HG02759 (cell line): ENCODE data around the gene KIAA2012.
A peak's percentile ranks its signal among the peaks of the same experiment; 100 is the strongest.

Source experiments
- ATAC-seq: cut with Tn5 transposase; IDR thresholded peaks from one replicate; pipeline ENCODE4 v1.9.1; 2021; ENCODE audit warnings: mild to moderate bottlenecking, moderate library complexity; ENCODE audit not compliant: unreplicated experiment

KIAA2012 gene

DNA sequence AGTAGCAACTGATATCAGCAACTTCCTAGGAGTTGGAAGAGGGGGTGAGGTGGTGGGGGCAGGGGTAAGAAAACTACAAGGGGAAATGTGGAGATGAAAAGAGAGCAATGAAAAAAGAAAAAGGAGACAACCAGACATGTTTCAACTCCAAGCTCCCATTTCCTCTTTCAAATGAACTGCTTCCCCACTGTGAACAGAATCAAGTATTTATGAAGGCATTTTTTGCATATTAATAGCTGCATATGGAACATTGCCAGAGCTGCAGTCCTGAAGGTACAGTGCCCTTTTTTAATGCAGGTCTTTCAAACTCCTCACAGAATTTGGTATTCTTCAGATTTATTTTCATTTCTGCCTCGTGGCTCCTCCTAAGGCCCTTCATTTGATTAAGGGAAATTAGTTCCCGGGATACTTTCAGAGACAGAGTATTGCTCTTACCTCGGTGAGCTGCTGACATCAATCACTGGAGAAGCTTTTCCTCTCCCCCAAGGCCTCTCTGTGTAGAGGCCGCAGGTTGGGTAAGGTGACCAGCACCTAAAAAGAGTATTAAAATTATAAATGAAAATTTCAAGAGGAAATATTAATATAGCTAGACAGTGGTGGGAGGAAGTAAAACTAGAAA, 68.4 kb downstream of the KIAA2012 start:
- ATAC-seq = no peak

GRCh38 chr2:202142540-202142939, 69.5 kb downstream of the KIAA2012 start:
- no peak for ATAC-seq

GRCh38 chr2:202147775-202148174, 74.7 kb downstream of the KIAA2012 start:
- ATAC-seq = no peak

DNA sequence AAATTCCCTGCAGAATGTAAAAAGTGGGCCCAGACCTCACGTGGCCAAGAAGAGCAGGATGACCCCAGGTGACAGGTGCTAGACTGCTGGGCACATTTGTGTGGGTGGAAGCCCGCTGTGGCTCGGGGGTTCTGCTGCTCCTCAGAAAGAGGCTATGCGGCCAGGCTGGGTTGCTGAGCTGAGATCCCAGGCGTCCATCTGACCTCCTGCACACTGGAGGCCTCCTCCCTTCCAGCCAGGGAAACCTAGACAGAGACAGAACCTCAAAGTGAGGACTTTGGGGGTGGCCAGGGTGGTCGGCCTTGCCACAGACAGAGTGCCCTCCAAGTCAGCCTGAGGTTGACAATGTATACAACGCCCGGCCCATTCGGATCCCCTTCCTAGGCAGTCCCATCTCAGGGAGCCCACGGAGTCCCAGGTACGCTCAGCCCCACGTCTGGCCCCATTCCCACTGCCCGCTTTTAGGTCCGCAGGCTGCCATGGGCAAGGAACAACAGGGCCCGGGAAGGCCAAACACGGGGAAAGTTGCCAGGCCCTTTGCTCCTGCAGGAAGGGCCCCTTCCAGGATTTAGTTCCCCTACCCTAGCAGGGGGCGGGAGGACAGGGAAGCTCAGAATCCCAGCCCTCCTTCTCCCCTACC, 75.6 kb downstream of the KIAA2012 start:
- ATAC-seq = no peak

DNA sequence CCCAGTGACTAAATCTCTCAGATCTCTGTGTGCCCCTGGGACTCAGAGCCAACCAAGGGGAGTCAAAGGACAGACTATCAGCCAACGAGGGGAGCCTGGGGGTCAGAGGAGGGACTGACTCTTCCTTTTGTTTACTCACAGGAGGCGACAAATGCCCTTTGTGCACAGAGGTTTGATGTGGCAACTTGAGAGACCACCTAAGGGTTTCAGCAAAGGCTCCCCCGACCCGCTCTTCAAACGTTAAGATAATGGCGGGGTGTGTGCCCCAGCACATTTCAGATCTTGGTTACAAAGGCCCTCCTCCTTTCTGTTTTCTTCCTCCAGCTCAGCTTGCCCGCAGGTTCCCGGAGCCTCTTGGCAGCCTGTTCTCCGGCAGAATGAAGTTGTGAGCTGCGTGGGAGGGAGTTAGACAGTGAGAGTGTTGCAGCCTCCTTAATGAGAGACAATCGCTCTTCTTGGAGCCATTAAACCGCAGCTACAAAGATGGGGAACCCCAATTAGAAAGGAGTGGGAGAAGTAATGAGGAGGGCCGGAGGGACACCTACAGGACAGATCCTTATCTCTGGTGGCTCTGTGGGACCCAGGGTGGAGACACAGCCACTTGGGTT, 76.2 kb downstream of the KIAA2012 start:
- no peak for ATAC-seq

- ATAC-seq = no peak
These were observed 76.9 kb downstream of the KIAA2012 start for GRCh38 chr2:202149936-202150335.

DNA sequence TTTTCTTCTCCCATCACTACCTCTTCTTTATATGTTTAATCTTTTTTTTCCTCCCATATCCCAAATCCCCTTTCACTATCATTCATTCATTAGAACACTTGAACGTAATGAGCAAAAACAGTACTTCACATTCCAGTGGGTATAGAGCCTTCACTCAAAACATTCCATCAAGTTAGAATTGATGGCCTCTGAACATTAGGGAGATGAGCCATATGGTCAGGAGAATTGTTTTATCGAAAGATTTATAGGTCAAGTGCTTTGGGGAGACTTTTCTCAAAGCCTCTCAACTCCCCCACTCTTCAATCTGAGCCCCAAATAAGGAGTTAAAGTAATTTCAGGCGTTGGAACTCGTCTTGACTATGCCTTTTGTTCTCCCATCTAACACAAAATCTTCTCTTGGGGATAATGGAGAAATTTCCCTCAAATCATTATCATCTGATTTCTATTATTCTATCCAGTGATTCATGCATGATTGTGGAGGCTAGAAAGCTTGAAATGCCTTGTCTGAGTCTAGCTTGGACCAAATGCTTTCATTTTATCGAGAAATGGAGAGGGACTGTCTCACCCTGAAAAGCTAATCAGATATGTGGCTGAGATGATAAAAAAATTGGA, 79.2 kb downstream of the KIAA2012 start:
- no peak for ATAC-seq

- no peak for ATAC-seq
These were observed 81.6 kb downstream of the KIAA2012 start for GRCh38 chr2:202154613-202155012.

DNA sequence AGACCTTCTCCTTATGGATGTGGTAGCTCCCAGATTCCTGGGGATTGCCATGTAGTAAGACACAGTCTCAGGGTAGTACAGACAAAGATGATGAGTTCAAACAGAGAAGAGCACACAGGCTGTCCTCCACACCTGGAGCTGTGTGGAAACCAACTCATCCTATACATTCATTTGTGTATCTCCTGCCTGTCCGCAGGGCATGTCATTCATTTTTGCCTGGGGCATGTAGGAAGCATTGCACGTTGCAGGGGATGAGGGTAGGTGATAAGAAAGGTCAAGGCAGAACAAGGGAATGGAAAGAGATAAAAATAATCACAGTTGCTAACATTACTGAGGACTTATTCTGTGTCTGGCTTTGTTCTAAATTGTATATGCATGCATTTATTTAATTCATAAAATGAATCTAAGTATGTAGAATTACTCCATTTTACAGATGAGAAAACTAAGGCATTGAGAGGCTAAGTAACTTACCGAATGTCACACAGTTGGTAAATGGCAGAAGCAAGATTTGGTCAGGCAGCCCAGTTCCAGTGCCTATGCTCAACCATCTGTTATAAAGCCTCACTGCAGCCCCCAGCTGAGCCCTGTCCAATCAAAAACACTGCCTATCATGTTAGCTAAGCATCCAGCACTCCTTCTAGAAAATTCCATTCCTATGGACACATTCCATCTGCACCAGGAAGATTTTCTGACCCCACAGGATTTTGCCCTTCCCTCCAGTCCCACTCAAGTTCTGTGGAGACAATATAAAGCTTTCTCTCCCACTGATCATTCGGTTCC, 84.3 kb downstream of the KIAA2012 start:
- ATAC-seq = no peak

DNA sequence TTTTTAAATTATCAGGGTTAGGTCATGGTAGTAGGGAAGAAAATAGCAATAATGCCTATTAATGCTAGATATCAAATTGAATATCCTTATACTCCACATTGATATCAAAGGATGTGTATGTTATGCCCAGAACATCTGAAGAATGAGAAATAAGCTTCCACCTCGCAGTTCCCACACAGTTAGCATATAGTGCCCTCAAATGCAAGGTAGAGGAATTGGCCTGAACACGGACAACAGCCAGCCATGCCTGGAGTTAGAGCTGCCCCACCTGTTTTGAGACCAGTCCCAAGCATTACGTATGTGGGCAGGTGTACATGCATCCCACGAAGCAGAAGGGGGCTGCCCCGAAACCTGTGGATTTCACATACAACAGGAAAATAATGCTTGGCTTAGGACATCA, 85.7 kb downstream of the KIAA2012 start:
- no peak for ATAC-seq

DNA sequence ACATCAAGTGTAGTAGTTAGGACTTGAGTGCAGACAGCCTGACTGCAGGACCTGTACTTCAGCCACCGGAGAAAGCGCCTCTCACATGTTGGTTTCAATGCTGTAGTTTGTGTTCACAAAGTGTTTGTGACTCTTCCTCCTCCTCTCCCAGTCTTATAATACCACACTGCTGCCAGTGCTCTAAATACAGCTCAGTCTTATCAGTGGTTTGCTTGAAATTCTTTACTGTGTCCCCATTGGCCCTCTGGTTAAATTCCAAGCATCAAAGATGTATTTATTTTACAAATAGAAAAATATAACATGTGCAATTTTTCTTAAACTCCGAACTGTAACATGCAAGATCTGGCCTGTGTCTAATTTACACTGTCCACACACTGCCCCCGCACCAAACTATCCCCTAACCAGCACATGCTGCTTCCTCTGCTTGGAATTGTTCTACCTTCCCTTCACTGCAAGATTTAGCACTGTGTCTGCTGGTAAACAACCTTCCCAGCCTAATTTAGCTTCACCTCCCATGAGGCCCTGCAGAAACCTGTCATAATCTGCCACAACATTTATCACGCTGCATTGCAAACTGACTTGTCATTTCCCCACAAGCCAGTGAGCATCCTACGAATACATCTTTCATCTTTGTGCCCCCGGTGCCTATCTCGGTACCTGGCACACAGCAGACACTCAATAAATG, 88.2 kb downstream of the KIAA2012 start:
- ATAC-seq = no peak

DNA sequence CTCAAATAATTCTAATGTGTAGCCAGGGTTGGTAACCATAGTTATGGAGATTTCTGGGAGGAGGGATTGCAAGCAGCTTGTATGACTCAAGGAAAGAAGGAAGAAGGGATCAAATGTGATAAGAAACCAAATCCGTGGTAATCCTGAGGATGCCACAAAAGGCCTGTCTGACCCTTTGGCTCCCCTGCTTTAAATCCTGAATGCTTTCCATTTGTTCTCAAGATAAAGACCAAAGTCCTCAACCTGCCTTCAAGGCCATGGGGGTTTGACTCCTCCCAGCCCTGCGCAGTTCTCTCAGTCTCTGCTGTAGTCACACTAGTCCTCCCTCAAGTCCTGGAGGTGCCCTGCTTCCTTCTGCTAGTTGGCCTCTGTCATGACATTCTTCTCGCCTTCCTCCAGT, 91.4 kb downstream of the KIAA2012 start:
- no peak for ATAC-seq

DNA sequence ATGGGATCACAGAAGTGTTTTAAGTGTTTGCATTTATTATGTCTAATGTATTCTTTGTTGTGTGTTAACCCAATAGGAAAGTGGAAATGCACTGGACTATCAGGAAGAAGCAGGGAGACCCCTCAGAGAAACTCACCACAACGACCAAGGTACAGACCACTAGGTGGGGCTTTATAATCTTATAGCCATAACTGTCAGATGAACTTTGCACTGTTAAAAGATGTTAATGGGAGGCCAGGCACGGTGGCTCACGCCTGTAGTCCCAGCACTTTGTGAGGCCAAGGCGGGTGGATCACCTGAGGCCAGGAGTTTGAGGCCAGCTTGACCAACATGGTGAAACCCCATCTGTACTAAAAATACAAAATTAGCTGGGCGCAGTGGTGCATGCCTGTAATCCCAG, 92.2 kb downstream of the KIAA2012 start:
- no peak for ATAC-seq

GRCh38 chr2:202165945-202166344, 92.9 kb downstream of the KIAA2012 start:
- ATAC-seq = no peak

- no peak for ATAC-seq
These were observed 96.1 kb downstream of the KIAA2012 start for GRCh38 chr2:202169131-202169530.

DNA sequence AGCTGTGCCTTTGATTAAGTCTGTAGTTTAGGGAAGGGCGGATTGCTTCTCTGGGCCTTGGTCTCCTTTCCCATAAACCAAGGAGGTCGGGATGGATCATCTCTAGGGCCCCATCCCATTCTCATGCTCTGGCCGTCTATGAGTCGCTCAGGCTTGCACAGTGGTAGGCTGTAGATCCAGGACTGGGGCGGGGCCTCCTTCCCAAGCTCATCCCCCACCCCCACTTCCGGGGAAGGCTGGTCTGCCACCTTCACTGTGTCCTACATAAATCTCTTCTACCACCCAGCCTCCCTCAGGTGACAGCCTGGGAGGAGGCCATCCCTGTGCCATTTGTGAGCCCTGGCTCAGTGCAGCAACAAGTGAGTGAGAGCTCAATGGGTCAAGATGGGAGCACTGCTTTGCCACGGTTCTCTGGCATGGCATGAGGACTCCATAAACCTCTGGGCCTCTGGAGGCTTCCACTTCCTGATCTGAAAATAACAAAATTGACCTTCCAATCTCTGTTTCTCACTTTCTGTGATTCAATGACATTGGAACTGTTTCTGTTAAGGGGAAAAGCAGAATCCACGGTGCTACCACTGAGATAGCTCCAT, 96.9 kb downstream of the KIAA2012 start:
- no peak for ATAC-seq

DNA sequence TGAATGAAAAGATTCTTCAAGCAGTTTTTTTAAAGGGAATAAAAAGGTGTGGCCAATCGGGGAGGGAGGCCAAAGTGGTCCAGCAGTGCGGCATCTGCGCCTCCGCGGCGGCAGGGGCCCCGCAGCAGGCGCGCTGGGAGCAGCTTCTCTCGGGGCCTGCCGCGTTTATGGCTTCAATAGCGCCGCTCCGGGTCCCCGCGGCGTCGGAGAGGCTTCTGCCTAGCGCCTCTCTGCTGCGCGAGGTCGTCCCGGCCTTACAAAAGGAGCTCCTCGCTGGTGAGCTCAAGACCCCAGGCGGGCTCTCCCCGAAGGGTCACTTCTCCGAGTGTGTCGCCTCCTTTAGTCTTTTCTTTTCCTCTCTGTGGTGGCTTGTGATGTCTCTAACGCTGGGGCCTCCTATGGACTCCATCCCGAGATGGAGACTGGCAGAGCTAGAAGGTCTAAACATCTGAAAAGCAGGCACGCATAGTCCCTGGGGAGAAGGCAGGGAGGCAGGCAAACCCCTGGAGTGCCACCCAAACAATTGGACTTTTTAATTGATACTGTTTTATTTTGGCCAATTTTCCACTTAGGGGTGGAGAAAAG, 98.3 kb downstream of the KIAA2012 start:
- ATAC-seq = no peak

DNA sequence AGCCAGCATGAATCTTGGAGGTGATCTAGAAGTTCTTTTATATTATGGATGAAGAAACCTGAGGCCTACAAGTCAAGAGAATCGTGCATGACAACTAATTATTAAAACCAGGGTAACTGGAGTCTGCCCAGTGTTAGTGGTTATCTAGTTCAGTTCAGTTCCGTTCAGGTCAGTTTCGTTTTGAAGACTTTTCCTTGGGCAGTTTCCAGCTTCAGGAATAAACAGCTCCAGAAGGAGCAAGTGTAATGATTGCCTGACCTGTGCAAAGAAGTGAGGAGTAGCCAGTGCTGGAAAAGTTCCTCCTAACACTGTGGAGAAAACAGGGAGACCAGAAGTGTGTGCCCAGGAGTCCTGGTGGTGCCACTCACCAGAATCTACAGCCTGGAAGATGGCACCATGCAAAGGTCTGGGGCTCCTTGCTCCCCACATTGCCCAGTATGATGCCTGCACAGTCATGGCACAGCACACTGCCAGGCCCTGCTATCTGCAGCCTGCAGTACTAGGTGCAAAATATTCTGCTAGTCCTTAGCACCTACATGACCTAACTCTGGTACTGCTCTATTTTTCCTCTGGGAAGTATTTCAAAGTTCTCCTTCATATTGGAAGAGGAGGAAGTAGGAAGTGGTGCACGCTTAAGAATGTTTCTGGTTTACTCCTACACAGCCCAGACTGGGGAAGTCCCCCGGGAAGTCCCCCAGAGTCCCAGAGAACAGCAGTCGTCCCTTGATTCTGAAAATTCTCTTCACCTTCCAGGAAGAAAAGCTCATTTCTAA, 99.6 kb downstream of the KIAA2012 start:
- ATAC-seq = peak; percentile 87

GRCh38 chr2:202178346-202178958, 105.4 kb downstream of the KIAA2012 start:
- no peak for ATAC-seq
